K562 (cell line): ENCODE measurements around the gene MPHOSPH8. TPM values are rescaled to one million over a fixed set of nuclear protein-coding genes. Genes with fewer than 3 reads are reported as not detected.
A peak's percentile ranks its signal among the peaks of the same experiment; 100 is the strongest.

ENCODE experiments used
- BCL6 ChIP-seq: fragments of 250-450 bp; sonication (Bioruptor Pico); IDR thresholded peaks from 2 replicates; pipeline ENCODE4 v1.4.0; 2020
- CBX2 ChIP-seq: fragments of 200-600 bp; sonication (generic); IDR thresholded peaks from one replicate; pipeline ENCODE4 v1.6.1; 2012; ENCODE audit warnings: mild to moderate bottlenecking, low read length, inconsistent platforms; ENCODE audit not compliant: insufficient read depth, poor library complexity, severe bottlenecking
- FOXM1 ChIP-seq, 2 experiments: fragments of 450-650 bp in 1 of 2; sonication (generic) in 1 of 2; formaldehyde crosslinking in 1 of 2; IDR thresholded peaks; 2 replicates each; pipeline versions ENCODE4 v1.6.1 to v1.9.0; 2017 to 2022; ENCODE audit warnings: low read depth in 2 of 2, mild to moderate bottlenecking in 2 of 2, missing genetic modification reagents in 1 of 2, moderate library complexity in 1 of 2
- HMG20A ChIP-seq: fragments of 450-650 bp; formaldehyde crosslinking; conservative IDR thresholded peaks from 2 replicates; pipeline ENCODE4 v1.4.0; 2020; ENCODE audit warnings: mild to moderate bottlenecking, mixed read lengths
- HOMEZ ChIP-seq: fragments of 250-450 bp; sonication (Bioruptor Pico); IDR thresholded peaks from 2 replicates; pipeline ENCODE4 v1.4.0; 2020; ENCODE audit warnings: mild to moderate bottlenecking, moderate library complexity
- KDM5B ChIP-seq: fragments of 200-600 bp; sonication (generic); IDR thresholded peaks from 2 replicates; pipeline ENCODE4 v1.6.1; 2012; ENCODE audit warnings: low read depth, mild to moderate bottlenecking, moderate library complexity, low read length, control low read depth, inconsistent platforms; ENCODE audit not compliant: insufficient replicate concordance
- MECOM ChIP-seq: fragments of 250-450 bp; sonication (Bioruptor Pico); IDR thresholded peaks from 2 replicates; pipeline ENCODE4 v1.8.0; 2022; ENCODE audit warnings: inconsistent platforms
- NCOA2 ChIP-seq, 2 experiments: fragments of 450-650 bp; IDR thresholded peaks; 2 replicates each; pipeline ENCODE4 v1.6.1; 2018; ENCODE audit warnings: mild to moderate bottlenecking in 2 of 2, moderate library complexity in 1 of 2; ENCODE audit not compliant: partially characterized antibody in 2 of 2
- NR1H2 ChIP-seq: sonication (generic); formaldehyde crosslinking; IDR thresholded peaks from 2 replicates; pipeline ENCODE4 v1.4.0; 2020; ENCODE audit warnings: mild to moderate bottlenecking, missing genetic modification reagents
- NR2F6 ChIP-seq: fragments of 450-650 bp; formaldehyde crosslinking; IDR thresholded peaks from 2 replicates; pipeline ENCODE4 v1.4.0; 2020; ENCODE audit warnings: mild to moderate bottlenecking
- PHB ChIP-seq: fragments of 250-450 bp; sonication (Bioruptor Pico); IDR thresholded peaks from 2 replicates; pipeline ENCODE4 v1.5.0; 2021
- SRSF1 ChIP-seq: fragments of 200-400 bp; formaldehyde crosslinking; IDR thresholded peaks from 2 replicates; pipeline ENCODE4 v1.6.1; 2017; ENCODE audit warnings: mild to moderate bottlenecking, low read depth, low read length, moderate library complexity
- TEAD2 ChIP-seq: fragments of 450-650 bp; IDR thresholded peaks from 2 replicates; pipeline ENCODE4 v1.6.1; 2016; ENCODE audit warnings: missing genetic modification characterization, control low read depth, missing compliant biosample characterization
- VEZF1 ChIP-seq: fragments of 200-800 bp; sonication (Bioruptor generic); IDR thresholded peaks from 2 replicates; pipeline ENCODE4 v1.6.1; 2017; ENCODE audit warnings: missing genetic modification characterization, missing compliant biosample characterization
- YBX1 ChIP-seq: fragments of 450-650 bp; IDR thresholded peaks from 2 replicates; pipeline ENCODE4 v1.7.1; 2016; ENCODE audit warnings: mild to moderate bottlenecking
- ZBTB7A ChIP-seq: IDR thresholded peaks from 2 replicates; pipeline ENCODE4 v1.6.1; 2011; ENCODE audit warnings: low read depth, mild to moderate bottlenecking, low read length, moderate library complexity, borderline replicate concordance; ENCODE audit not compliant: control insufficient read depth
- ZNF12 ChIP-seq: sonication (generic); formaldehyde crosslinking; IDR thresholded peaks from 2 replicates; pipeline ENCODE4 v1.4.0; 2020; ENCODE audit warnings: mild to moderate bottlenecking, missing genetic modification reagents
- ZNF311 ChIP-seq: fragments of 250-450 bp; sonication (Bioruptor Pico); IDR thresholded peaks from 2 replicates; pipeline ENCODE4 v1.4.0; 2020; ENCODE audit warnings: mild to moderate bottlenecking, moderate library complexity
- ZNF609 ChIP-seq: sonication (generic); formaldehyde crosslinking; IDR thresholded peaks from 2 replicates; pipeline ENCODE4 v1.8.1; 2023; ENCODE audit warnings: missing genetic modification reagents, mild to moderate bottlenecking, borderline replicate concordance
- ZNF75A ChIP-seq: fragments of 450-650 bp; formaldehyde crosslinking; IDR thresholded peaks from 2 replicates; pipeline ENCODE4 v1.4.0; 2020; ENCODE audit warnings: mild to moderate bottlenecking
- ZNF764 ChIP-seq: fragments of 250-450 bp; sonication (Bioruptor Pico); IDR thresholded peaks from 2 replicates; pipeline ENCODE4 v1.4.0; 2020; ENCODE audit warnings: low read depth, mild to moderate bottlenecking, moderate library complexity
- polyA plus RNA-seq, 8 experiments: library from polyadenylated mRNA; depleted of rRNA in 4 of 8; stranded (reverse) in 5 of 8; unstranded in 3 of 8; fragments of >200 nt; fragmentation: Nextera tagmentation in 2 of 8; fragmentation: Illumina TruSeq in 1 of 8; extraction: Ambion mirVana in 2 of 8; extraction: Trizol in 1 of 8; gene quantifications; 2 replicates each; pipeline versions ENCODE4 v1.2.1 to v1.2.3, GENCODE V29; 2011 to 2014; ENCODE audit warnings: inconsistent platforms in 1 of 8, missing spikeins in 1 of 8
- total RNA-seq, 7 experiments: library from RNA; depleted of rRNA in 6 of 7; stranded (reverse); fragments of >200 nt in 6 of 7; fragmentation: Illumina TruSeq in 2 of 7; extraction: Trizol in 2 of 7; gene quantifications; 2 replicates each; pipeline versions ENCODE4 v1.2.1 to v1.2.3, GENCODE V29; 2011 to 2021; ENCODE audit warnings: low replicate concordance in 1 of 7

Gene MPHOSPH8
- total and polyA plus RNA-seq, 9 of the 15 experiments (the other 6 are each of a cell fraction or from before 2014, with no cell fraction given) = 10.3 to 24.8 (median 16.6) TPM

- no peak for TF ChIP-seq ZNF764 (CRISPR knock-in tag)
- TF ChIP-seq VEZF1 (CRISPR knock-in tag) = peak; percentile 80
- no peak for TF ChIP-seq ZNF311 (CRISPR knock-in tag)
- TF ChIP-seq KDM5B = peak; percentile 62
- TF ChIP-seq ZNF75A (CRISPR knock-in tag) = no peak
- no peak for TF ChIP-seq BCL6 (CRISPR knock-in tag)
- no peak for TF ChIP-seq MECOM (CRISPR knock-in tag)
- no peak for TF ChIP-seq HOMEZ
- TF ChIP-seq NCOA2 (IDR thresholded peaks at IDR 0.05; ENCODE audit: partially characterized antibody in 2 of 2) = no peak
- no peak for TF ChIP-seq SRSF1
- TF ChIP-seq FOXM1 (IDR thresholded peaks at IDR 0.05; ENCODE audit: low read depth) = no peak
- no peak for TF ChIP-seq FOXM1 (CRISPR knock-in tag; IDR thresholded peaks at IDR 0.05; ENCODE audit: low read depth)
- TF ChIP-seq ZBTB7A = no peak
- TF ChIP-seq HMG20A (CRISPR knock-in tag) = no peak
- no peak for TF ChIP-seq PHB
- no peak for TF ChIP-seq CBX2
- no peak for TF ChIP-seq NR2F6 (CRISPR knock-in tag)
- TF ChIP-seq ZNF12 (CRISPR knock-in tag) = no peak
- TF ChIP-seq TEAD2 (tag) = no peak
- TF ChIP-seq NR1H2 = no peak
- no peak for TF ChIP-seq ZNF609 (CRISPR knock-in tag)
- no peak for TF ChIP-seq YBX1
These were observed at the start of gene MPHOSPH8 (continued) for GRCh38 chr13:19633479-19634255.
